Measurements from ENCODE around the gene CDADC1.

The CDADC1 gene

DNA sequence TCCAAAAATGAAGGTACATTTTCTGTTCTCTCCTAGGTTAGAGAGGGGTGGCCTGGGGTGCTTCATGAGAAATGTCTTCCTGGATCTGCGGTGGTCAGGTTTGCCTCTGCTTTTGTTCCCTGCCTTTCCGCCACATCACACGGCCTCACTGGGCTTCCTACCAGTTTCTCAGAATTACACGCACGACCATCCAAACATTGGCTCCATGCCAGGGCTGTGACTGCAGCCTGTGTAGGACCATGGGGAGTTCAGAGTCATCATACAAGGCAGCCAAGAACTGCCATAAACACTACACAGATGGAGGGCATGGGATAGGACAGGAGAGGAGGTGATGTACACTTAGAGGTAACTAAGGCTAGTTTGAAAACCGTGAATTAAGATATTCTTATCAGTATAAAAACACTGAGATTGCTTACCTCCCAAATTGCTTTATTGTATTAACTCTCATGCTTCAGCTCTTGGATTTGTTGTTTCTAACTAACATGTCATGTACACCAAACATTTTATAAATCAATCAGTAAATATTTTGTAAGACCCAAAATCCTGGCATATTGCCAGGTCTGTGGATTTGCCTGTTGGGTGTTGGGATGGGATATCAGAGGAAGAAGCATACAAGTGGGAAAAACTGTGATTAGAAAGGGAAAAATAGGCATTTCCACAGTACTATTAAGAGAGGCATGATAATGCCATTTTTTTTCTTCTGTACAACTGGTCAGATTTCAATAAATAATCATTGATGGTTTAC is 45.2 kb downstream of the CDADC1 start:
- in situ Hi-C loops (cut with MboI; ENCODE audit: low sequenced_read_pairs) = loop anchor here (25.0 kb wide), 1 partner anchor 319 kb away; no protein-coding TSS in a partner anchor

DNA sequence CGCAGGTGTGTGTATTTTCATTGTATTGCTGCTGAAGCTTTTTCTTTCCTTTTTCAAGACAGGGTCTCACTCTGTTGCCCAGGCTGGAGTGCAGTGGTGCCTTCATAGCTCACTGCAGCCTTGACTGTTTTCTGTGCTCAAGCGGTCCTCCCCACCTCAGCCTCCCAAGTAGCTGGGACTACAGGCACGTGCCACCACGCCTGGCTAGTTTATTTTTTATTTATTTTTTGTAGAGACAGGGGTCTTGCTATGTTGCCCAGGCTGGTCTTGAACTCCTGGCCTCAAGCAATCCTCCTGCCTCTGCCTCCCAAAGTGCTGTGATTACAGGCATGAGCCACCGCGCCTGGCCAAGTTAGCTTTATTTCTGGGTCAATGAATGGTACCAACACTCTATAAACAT is 47.0 kb downstream of the CDADC1 start:
- in situ Hi-C loops (cut with MboI; ENCODE audit: low sequenced_read_pairs) = loop anchor here (25.0 kb wide), 1 partner anchor 318 kb away; no protein-coding TSS in a partner anchor

- in situ Hi-C loops (cut with MboI; ENCODE audit: low sequenced_read_pairs) = loop anchor here (25.0 kb wide), 1 partner anchor 317 kb away; no protein-coding TSS in a partner anchor
Measured at GRCh38 chr13:49295244-49295643, 47.5 kb downstream of the CDADC1 start.

DNA sequence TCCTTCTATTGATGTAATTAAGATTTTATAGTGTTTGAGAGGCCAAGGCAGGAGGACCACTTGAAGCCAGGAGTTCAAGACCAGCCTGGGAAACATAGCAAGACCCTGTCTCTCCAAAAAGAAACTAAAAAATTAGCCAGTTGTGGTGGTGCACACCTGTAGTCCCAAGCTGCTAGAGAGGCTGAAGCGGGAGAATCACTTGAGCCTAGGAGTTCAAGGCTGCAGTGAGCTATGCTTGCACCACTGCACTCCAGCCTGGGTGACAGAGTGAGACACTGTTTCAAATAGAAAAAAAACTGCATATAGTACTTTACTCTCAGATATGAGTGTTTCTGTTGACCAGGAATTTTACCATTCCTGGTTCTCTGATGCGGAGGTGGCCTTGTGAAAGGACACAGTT is 48.9 kb downstream of the CDADC1 start:
- in situ Hi-C loops (cut with MboI; ENCODE audit: low sequenced_read_pairs) = loop anchor here (25.0 kb wide), 1 partner anchor 316 kb away; no protein-coding TSS in a partner anchor

GRCh38 chr13:49297338-49297737 is 49.6 kb downstream of the CDADC1 start:
- in situ Hi-C loops (cut with MboI; ENCODE audit: low sequenced_read_pairs) = loop anchor here (25.0 kb wide), 1 partner anchor 315 kb away; no protein-coding TSS in a partner anchor

- in situ Hi-C loops (cut with MboI; ENCODE audit: low sequenced_read_pairs) = loop anchor here (25.0 kb wide), 1 partner anchor 314 kb away; no protein-coding TSS in a partner anchor
Measured at GRCh38 chr13:49298416-49298815, 50.7 kb downstream of the CDADC1 start.

- in situ Hi-C loops (cut with MboI; ENCODE audit: low sequenced_read_pairs) = loop anchor here (25.0 kb wide), 1 partner anchor 313 kb away; no protein-coding TSS in a partner anchor
Measured at GRCh38 chr13:49298903-49299605, 51.3 kb downstream of the CDADC1 start.

DNA sequence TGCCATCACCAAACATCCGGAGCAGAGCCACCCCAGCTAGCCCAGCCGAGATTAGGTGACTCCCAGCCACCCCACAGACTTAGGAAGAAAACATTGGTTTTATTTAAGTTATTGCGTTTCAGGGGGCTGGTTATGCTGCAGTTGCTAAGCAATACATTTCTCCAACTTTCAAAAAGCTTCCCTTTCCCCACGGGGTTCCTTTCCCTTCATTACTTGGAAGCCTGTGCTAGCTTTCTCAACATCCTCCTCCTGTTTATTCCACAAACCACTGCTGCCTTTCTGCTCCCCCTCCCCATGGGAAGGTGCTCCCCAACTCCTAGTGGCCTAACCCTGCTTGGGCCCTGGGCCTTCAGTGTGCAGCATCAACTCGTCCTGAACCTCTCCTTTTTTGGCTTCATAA is 52.6 kb downstream of the CDADC1 start:
- in situ Hi-C loops (cut with MboI; ENCODE audit: low sequenced_read_pairs) = no loop called here

DNA sequence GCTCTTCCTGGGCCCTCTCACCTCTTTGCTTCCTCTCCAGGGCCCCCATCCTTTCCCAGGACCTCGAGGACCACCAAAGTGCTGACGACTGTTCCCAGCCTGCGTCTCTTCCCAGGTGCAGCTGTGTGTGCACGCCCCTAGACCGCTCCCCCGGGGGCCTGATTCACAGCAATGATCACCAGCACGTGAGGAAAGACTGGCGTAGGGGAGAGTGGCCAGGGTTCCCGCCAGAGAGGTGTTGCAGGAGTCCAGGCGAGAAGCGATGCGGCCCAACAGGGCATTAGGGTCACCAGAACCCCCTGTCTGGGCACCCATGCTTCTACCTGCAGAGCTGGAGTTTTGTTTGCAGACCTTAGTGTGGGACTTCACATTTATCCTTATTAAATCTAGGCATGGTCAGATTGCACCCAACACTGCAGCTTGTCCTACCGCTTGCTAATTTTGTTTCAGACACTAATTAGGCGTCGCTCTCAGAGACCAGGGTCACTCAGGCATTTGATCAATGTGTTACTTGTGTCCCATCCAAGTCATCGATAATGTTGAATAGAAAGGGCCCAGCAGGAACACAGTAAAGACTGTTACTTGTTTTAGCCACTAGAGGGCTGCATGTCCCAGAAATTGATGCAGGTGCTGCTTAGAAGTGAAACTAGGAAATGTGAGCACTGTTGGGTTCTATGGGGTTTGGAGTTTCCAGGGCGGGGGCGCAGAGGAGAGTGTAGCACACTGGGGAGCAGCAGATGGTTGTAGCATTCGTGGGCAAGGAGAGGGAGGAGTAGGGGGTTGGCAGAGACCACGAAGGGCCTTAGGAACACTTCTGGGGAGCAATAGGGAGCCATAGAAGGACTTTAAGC is 53.2 kb downstream of the CDADC1 start:
- in situ Hi-C loops (cut with MboI; ENCODE audit: low sequenced_read_pairs) = no loop called here

- in situ Hi-C loops (cut with MboI; ENCODE audit: low sequenced_read_pairs) = no loop called here
Measured at GRCh38 chr13:49302222-49302621, 54.5 kb downstream of the CDADC1 start.

- in situ Hi-C loops (cut with MboI; ENCODE audit: low sequenced_read_pairs) = no loop called here
Measured at GRCh38 chr13:49302817-49303216, 55.1 kb downstream of the CDADC1 start.

GRCh38 chr13:49303533-49304252 is 56.0 kb downstream of the CDADC1 start:
- in situ Hi-C loops (cut with MboI; ENCODE audit: low sequenced_read_pairs) = no loop called here

GRCh38 chr13:49304356-49304755 is 56.6 kb downstream of the CDADC1 start:
- in situ Hi-C loops (cut with MboI; ENCODE audit: low sequenced_read_pairs) = no loop called here

- in situ Hi-C loops (cut with MboI; ENCODE audit: low sequenced_read_pairs) = no loop called here
Measured at GRCh38 chr13:49304763-49305700, 57.3 kb downstream of the CDADC1 start.

DNA sequence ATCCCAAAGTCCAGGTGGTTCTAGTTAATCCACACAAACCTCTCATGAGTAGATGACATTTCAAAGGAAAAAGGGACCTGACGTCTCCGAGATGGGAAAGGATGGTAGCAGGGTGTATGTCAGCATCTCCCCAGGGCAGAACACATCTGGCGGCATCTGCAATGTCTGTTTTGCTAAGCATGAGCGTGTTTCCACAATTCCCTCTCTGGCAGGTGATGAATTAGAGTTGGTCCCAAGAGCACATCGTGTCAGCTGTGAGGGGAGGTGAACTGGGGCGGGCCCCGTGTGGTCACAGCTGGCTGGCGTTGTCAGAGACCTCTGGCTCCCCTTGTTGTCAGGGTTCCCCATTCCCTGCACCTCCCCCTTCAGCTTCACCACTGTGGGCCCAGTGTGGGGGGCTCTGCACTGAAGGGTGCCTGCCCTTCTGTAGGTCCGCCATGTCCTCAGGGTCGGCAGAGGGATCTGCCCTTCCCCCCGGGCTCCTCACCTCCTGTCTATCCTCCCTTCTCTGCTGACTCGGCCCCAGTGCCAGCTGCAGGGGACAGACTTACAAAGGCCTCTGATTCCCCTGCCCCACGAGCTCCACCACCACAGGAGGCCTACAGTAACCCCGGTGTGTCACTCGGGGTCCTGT is 58.2 kb downstream of the CDADC1 start:
- in situ Hi-C loops (cut with MboI; ENCODE audit: low sequenced_read_pairs) = no loop called here

GRCh38 chr13:49307365-49307764 is 59.6 kb downstream of the CDADC1 start:
- in situ Hi-C loops (cut with MboI; ENCODE audit: low sequenced_read_pairs) = no loop called here

DNA sequence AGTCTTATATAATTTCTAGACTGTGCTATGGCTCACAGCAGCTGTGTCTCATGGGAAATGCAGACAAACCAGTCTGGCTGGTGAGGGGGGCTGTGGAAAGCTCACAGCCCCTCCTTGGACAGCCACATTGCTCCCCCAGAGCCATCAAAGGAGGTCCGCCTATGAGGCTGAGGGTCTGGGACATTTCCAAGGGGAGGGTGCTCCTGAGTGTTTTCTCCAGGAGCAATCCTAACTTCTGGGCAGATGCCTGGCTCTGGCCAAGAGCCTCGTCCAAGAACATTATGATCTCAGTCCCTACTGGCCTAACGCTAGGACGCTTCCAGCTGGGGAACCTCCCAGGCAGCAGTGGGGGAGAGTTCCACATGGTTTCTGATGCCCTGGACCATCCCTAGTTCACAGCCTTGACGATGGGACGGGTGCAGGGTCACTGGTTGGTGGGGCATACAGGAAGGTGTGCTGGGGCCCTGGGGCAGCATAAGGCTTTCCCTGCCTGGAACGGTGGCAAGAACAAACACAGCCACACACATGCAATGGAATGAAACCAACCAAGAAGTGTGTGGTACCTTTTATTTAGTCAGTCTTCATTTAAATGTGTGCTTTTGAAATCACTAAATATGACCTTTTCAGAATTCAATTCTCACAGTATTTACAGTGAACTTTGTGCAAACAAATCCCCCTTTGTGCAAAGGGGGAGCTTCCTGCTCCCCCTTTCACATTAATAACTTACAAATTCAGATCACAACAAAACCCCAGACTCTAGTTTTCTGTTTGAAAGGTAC is 60.6 kb downstream of the CDADC1 start:
- in situ Hi-C loops (cut with MboI; ENCODE audit: low sequenced_read_pairs) = no loop called here

DNA sequence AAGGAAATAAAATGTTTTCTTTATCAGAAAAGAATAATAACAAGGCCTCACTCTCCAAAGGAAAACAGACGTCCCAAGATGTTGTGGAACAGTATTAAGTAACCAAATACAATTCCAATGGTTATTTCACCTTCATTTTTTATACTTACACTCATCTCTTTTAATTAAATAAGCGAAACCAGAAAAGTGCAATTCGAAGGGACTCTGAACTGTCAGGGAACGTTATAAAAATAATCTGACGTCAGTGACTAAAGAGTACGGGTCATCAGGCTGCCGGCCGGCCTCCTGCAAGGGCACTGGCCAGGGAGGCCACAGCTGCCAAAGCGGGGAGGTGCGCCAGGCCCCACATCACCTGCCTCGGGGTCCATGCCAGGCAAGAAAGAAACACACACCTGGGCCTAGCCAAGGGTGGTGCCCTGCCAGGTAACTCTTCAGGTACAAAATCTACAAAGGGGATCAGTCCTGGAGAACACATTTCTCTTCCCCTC is 61.2 kb downstream of the CDADC1 start:
- in situ Hi-C loops (cut with MboI; ENCODE audit: low sequenced_read_pairs) = no loop called here
